Measurements from ENCODE around the gene TMEM38B.
"Not testable (repeated sequence)": the region's sequence is repeated elsewhere in the genome, so short reads cannot be mapped to it uniquely, and the experiment has no call there.

- TF ChIP-seq ZNF274 (IDR thresholded peaks at IDR 0.05; ENCODE audit: low read depth, low read length); SUZ12 (IDR thresholded peaks at IDR 0.05; ENCODE audit: extremely low read depth, insufficient read depth, insufficient read length); YY1 (IDR thresholded peaks at IDR 0.05; ENCODE audit: insufficient read depth, insufficient read length): not testable (repeated sequence)
Observed at GRCh38 chr9:105783495-105783872, 89.1 kb downstream of the TMEM38B start.

All from NT2/D1 (cell line).